HG03460 (cell line): ENCODE measurements around the gene PCOLCE2.
"Not testable (repeated sequence)": the region's sequence is repeated elsewhere in the genome, so short reads cannot be mapped to it uniquely, and the experiment has no call there.

Source experiments
- ATAC-seq: cut with Tn5 transposase; IDR thresholded peaks from one replicate; pipeline ENCODE4 v1.9.1; 2021; ENCODE audit not compliant: unreplicated experiment

Gene PCOLCE2

DNA sequence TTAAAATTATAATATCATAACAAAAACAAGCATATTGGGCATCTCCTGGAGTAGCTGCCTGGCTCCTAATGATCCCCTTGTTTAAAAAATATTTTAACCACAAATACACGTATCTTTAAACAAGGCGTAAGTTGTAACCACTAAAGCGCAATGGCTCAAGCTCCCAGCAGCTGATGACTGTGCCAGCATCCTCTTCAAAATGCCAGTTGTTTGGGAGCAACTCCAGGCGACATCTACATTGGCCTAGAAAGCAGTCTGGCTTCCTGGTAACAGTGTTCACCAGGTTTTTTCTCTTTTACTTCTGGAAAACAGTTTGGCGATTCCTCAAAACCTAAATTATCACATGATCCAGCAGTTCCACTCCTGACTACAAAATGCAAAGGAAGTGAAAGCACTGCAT lies 13.8 kb downstream of the PCOLCE2 start:
- no peak for ATAC-seq

DNA sequence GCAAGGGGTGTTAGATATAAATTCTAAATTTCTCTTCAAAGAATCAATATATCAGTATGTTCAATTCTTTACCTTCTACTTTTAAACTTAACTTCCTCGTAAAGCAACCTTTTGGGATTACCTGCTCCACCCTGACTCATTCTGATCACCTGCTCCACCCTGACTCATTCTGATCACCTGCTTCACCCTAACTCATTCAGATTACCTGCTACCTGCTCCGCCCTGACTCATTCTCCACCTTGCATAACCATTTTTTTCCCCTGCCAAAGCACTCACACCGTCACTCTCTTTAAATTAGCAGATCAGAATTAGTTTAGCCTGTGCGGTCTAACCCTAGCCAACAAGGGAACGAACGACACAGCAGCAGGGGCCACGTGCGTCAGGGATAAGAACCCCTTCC lies 20.5 kb downstream of the PCOLCE2 start:
- not testable (repeated sequence) for ATAC-seq

DNA sequence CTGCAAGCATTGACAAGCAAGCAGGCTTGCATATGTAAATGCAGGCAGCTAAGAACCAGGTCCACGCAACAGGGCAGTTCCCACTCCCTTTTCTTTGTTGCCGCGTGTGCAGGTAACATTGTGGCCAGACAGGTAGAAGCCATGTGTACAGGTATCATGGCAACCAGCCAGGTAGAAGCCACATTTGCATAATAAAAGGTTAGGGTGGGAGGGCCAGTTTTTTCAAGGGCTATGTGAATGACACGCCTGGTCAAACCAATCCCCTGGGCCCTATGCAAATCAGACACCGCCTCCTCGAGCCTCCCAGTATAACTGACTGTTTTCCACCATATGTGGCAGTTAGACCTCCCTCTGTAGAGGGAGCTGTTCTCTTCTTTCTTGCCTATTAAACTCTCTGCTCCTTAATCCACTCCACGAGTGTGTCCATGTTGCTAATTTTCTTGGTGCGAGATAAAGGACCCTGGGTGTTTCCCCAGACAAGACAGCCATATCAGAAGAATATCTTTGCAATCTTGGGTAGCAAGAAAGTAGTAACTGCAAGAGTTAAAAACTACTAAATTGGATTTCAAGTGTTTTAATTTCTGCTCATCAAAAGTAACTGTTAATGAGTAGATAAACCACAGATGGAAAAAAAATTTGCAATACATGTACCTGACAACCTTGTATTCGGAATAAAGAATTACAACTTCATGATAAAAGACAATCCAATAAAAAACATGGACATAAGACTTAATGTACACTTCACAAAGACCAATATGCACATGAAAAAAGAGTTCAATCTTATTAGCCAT lies 21.8 kb downstream of the PCOLCE2 start:
- no peak for ATAC-seq

DNA sequence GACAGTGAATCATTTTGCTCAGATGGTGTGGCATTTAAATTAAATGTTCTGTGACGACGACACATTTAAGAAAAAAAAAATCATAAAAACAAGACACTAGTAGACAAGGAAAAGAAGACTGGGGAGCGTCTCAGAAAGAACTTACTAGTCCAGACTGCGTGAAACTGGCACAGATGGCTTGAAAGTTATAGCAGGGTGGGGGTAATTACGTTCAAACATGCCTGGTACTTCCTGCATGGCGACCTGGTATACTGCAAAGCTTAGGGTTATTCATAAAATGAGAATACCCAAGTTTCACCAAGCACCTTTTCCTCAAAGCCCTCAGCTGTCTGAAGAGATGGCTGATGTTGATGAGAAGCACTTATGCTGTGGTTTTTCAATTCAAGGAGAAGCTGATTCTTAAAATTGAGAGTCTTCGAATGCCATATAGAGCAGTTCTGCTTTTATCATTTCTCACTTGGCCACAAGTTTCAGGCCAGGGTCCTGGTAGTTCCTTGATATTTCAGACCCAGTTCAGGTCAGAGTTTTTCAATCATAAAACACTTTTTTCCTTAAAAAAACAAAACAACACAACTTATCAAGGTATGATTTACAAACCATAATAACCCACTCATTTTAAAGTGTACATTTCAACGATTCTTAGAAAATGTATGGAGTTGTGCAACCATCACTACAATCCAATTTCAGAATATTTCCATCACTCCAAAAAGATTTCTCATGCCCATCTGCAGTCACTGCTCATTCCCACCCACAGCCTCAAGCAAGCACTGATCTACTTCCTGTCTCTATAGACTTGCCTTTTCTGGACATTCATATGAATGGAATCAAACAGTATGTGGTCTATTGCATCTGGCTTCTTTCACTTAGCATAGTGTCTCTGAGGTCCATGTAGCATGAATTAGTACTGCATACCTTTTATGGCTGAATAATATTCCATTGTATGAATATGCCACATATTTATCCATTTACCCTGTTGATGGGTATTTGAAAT lies 24.7 kb downstream of the PCOLCE2 start:
- ATAC-seq: no peak

DNA sequence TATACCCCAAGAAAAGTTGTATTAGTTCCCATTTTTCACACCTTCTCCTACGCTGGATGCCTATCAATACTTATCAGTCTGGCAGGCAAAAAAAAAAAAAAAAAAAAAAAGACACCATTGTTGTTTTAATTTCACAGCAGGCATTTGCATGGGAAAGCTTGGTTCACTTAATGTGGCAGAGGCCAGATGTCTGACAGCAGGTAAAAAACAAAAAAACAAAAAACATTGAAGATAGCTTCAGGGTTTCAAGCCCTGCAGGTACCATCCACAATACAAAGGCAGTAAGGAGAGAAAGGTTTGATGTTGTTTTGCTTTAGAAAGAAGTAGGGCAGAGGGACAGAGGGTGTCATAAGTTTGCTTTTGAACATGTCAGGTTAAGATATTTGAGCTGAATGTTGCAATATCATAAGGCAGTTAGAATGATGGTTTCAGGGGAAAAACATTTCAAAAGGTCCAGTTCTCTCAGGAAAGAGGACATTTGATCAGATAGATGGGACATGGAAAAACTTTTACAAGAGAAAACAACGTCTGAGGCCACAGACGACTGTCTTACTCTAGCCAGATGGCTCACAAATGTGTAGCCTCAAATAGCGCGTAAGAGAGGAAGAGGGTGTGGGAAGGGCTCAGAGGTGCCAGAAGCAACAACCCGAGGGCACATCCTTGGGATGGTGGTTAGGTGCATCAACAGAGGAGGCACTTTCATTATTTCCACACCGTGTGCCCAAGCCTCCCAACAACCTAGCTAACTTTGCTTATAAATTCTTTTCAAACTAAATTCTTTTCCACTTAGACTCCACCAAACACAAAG lies 25.7 kb downstream of the PCOLCE2 start:
- ATAC-seq: no peak

DNA sequence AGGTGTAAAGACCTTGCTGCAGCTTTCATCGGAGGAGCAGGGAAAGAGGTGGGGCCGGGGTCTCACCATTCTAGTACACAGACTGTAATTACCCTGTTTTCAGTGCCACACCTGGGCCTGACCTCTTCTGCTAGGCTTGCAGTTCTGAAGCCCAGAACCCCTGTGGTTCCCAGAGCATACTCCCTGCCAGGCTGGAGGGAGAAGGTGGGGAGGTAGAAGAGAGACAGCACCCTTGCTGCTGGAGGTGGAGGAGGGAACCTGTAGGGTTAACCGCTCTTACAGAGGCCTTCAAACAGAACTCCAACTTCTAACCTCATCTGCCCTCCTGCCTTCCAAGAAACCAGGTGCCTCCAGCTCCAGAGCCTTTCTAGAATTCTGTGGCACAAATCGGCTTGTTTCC lies 27.0 kb downstream of the PCOLCE2 start:
- no peak for ATAC-seq

DNA sequence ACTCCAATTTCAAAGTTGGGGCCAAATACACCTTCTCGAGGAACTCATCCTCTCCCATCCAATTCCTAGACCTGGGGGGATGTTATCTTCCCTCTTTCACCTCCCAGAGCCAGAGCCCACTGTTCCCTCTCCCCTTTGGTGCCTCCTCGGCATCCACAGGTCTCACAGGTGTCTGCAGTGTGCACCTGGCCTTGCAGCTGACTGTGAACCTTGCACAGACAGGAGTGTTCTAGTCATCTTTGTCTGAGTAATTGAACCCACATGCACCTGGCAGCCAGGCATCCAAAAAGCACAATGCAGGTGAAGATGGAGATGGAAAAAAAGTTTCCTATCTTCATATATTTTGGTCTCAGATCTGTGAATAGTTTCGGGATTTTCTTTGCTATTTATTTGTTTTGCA lies 30.8 kb downstream of the PCOLCE2 start:
- ATAC-seq: no peak

DNA sequence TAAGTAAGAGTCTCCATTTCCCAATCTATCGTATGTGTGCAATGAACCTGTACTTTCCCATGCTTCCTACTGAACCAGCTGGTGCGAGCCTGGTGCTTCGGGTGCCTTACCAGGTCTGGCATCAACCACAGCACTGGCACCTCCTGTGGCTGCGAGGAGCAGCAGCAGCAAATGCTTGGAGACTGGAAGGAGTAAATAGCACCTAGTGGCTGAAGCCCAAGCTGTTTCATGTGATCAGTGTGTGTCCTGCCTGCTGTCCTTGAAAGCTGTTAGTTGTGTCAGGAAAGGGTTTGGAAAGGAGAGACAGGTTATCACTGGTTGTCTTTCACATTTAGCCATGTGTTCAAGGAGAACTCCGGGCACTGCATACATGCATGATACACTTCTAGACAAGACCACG lies 31.8 kb downstream of the PCOLCE2 start:
- no peak for ATAC-seq

DNA sequence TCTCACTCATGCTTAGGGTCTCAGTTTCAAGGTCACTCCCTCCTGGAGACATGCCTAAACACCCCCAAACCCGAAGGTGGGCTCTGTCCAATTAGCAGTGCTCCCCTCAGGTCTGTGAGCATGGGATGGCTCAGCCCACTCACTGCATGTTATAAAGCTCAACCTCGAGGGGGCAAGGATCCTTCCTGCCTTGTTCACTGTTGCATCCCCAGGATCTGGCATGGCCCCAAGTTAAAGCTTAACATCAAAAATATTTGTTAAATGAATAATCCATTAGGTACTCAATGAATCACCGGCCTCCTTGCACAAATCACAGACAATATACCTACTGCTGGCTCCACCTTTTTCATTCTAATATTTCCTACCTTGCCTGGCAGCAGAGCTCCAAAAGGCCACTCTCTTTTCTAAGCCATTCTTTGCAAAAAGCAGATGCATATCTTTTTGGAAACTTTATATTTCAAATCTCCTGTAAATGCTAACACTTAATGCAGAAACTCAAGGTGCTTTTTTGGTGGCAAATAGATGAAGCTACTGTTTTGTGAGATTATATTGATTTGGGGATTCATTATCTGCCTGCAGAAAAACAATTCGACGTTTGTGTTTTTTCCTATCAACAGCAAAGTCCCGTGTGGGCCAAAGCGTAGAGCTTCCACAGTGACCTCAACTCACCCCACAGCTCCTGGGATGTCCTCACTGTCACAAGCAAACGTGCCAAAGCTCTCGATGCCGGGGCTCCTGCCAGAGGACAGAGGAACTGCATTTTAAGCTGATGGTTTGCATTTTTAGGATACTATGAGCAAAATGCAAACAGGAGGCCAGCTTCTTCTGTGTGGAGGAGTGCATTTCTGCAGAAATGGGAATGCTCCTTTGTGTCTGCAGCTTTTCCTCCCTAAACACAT lies 35.4 kb downstream of the PCOLCE2 start:
- ATAC-seq: no peak

DNA sequence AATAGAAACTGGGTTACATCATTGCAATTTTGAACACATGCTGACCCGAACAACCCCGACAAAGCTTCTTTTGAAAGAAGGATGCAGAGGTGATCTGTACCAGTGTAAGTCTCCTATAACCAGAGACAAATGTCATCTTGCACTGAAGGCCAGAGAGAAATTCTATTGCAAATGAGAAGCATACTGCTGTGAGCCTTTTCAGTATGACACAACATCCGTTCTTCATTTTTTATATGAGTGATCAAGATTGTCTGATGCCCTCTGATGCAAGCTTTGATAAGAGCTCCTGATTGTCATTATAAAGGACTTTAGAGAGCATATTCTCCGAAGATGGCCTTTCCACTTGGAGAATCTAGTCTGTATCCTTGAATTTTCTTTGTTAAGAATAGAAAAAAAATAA lies 36.9 kb downstream of the PCOLCE2 start:
- no peak for ATAC-seq

DNA sequence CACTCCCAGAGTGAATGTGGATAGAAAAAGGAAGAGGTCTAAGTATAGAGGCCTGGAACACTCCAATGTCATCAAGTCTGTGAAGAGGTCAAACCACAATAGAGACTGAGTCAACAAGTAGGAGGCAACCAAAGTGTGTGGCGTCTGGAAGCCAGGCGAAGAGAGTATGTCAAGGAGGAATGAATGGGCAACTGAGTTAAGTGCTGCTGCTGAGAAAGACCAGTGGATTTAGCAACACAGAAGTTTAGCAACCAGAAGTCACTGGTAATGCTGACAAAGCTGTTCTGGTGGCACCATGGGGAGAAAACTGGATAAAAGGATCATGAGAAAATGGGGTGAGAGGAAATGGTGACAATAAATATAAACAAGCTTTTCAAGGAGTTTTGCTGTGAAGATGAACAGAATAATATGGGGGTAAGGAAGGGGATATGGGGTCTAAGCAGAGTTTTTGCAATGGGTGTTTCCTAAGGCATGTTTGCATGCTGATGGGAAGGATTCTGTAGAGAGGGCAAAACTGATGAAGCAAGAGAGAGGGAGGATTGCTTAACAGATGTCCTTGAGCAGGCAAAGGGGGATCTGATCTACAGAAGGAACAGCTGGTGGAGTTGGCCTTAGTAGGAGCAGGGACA lies 38.4 kb downstream of the PCOLCE2 start:
- ATAC-seq: no peak

DNA sequence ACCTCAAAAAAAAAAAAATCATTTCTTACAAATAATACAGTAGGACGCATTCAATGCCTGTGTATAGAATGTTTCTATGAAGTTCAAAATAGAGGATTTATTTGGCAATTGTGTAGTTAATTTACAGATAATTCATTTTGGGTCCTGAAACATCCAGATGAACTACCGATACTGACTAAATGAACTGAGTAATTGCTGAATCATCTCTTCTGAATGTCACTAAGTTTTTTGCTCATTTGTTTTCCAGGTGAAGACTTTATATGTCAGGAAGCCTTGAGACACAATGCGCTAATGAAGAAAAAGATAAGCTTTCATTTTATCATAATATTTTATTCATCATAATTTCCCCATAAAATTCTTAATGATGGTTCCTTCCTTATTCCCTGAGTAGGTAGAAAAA lies 39.7 kb downstream of the PCOLCE2 start:
- no peak for ATAC-seq

DNA sequence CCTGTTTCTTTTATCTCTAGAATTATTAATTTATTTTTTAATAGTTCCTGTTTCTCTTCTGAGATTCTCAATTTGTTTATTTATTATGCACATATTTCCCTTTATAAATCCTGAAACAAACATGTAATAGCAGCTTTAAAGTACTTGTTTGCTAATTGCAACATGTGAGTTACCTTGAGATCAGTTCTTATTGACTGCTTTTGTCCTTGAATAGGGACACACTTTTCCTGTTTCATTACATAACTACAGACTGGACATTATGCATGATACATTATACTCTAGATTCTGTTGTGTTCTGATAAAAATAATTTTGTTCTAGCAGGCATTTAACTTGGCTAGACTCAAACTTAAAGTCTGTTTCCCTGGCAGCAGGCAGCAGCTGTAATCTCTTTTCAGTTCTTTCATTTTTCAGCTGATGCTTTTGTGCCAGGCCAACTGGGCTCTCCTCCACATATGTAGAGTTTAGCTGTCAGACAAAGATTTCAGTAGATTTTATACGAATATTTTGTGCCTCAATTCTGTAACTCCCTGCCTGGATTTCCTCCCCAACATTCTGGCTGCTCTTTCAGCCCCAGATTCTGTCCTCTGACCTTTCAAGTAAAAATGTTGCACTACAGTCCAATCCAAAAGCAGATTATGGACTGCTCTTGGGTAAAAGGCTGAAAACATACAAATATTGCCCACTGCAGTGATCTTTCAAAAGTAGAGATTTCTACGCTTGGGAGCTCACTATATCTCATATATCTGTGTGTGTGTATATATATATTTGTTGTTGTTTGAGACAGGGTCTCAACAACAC lies 41.9 kb downstream of the PCOLCE2 start:
- no peak for ATAC-seq

DNA sequence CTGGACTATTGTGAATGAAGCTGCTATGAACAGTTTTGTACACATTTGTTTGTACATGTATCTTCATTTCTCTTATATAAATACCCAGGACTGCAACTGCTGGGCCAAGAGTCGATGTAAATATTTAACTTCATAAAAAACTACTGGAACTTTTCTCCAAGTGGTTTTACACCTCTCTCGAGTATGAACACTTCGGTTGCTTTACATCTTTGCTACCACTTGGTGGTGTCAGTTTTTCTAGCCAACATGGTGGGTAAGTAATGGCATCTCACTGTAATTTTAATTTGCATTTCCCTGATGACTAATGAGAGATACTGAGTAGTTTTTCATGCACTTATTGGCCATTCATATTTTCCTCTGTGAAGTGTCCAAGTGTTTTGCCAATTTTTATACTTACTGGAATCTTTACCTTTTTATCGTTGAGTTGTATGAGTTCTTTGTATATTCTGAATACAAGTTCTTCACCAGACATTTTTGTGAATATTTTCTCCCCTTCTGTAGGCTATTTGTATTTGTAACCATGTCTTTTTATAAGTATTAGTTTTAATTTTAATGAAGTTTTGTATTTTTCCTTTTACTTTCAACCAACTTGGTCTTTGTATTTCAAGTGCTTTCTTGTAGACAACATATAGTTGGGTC lies 44.4 kb downstream of the PCOLCE2 start:
- no peak for ATAC-seq

DNA sequence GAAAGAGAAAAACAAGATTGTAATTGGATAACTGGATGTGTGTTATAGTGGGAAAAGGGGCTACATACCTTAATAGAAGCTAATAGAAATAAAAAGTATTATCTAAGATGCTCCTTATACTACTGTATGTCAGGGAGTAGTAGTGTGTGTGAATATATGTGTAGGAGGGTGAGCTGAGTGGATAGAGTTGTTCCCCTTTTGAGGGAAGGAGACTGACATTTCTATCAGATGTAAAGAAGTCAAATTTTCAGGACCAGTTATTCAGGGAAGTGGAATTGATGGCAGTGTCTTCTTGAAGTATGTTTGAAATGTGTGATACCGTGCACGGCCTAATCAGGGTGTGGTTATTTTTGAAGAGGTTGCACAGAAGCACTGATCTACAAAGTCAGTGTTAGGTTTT lies 49.1 kb downstream of the PCOLCE2 start:
- ATAC-seq: no peak

DNA sequence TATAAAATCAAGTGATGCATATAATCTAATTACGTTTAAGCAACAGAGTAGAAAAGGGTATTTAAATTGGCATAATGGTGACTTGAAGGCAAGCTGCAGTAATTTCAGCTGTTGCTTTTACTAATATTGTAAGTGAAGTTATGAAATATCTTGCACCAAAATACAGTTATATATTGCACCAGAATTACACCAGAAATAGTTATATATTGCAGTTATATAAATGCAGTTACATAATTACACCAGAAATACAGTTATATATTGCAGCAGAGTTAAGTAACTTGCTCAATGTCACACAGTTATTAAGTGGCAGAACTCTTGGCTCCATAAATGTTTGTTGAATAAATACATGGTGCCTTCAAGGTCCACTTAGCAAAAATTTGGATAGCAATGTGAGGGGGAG lies 51.4 kb downstream of the PCOLCE2 start:
- ATAC-seq: no peak

DNA sequence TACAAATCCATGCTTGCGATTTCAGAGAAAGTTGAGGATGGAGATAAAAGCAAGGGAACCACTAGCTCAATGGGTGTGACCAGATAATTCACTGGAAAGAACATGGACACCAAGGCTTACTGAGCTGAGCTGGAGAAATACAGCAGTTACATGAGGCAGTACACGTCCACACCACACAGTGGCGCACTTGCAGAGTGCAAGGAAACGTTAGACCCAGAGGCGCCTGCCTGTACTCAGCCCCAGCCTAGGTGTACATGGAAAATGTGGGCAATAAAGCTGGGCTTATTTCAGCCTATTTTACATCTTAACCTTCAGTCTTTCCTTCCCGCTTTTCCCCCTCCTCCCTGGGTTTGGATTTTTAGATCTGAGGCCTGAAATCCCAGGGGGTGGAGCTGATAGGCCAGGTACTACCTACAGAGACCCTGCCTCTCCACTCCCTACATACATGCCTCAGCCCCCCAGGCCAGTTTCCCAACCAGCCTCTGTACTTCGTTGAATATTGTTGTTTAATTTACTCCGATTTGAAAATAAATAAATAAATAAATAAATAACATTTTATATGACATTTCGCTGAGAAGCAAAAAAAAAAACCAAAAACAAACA lies 60.1 kb downstream of the PCOLCE2 start:
- peak; percentile 94 for ATAC-seq

DNA sequence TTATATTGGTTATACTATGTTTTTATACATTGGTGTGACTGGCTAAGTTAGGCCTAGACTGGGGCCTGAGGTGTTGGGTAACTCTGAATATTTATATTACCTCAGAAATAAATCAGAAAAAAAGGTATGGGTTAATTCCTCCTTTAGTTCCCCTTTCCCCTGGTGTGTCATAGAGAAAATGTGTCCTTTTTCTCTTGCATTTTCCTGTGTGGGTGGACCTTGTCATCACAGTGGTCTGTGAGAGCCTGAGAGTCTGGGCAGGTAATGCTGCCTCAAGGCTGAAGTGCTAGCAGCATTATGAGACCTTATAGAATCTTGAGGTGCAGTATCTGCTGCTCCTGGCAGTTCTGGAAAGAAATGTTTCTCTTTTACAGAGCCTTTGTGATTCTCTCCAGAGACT lies 69.7 kb downstream of the PCOLCE2 start:
- ATAC-seq: no peak
